GM18520 (cell line): Measurements from ENCODE around the gene SRCIN1.

Experiments
- ATAC-seq: cut with Tn5 transposase; IDR thresholded peaks from one replicate; pipeline ENCODE4 v1.9.1; 2021; ENCODE audit not compliant: unreplicated experiment

SRCIN1 gene

GRCh38 chr17:38601539-38602351, 4.0 kb downstream of the SRCIN1 start:
- no peak for ATAC-seq

GRCh38 chr17:38600906-38601305, 4.8 kb downstream of the SRCIN1 start:
- ATAC-seq: no peak

GRCh38 chr17:38600416-38600815, 5.3 kb downstream of the SRCIN1 start:
- no peak for ATAC-seq

- no peak for ATAC-seq
Measured at GRCh38 chr17:38599398-38599856, 6.3 kb downstream of the SRCIN1 start.

GRCh38 chr17:38598995-38599394, 6.8 kb downstream of the SRCIN1 start:
- no peak for ATAC-seq

GRCh38 chr17:38598536-38598935, 7.2 kb downstream of the SRCIN1 start:
- no peak for ATAC-seq

GRCh38 chr17:38597375-38597774, 8.4 kb downstream of the SRCIN1 start:
- ATAC-seq: no peak

- ATAC-seq: no peak
Measured at GRCh38 chr17:38596651-38597050, 9.1 kb downstream of the SRCIN1 start.

GRCh38 chr17:38595892-38596291, 9.9 kb downstream of the SRCIN1 start:
- no peak for ATAC-seq

- ATAC-seq: no peak
Measured at GRCh38 chr17:38594152-38594551, 11.6 kb downstream of the SRCIN1 start.

- ATAC-seq: no peak
Measured at GRCh38 chr17:38592487-38592886, 13.3 kb downstream of the SRCIN1 start.

GRCh38 chr17:38591759-38592241, 14.0 kb downstream of the SRCIN1 start:
- no peak for ATAC-seq

GRCh38 chr17:38590988-38591758, 14.6 kb downstream of the SRCIN1 start:
- ATAC-seq: no peak

- no peak for ATAC-seq
Measured at GRCh38 chr17:38589462-38590114, 16.2 kb downstream of the SRCIN1 start.

- ATAC-seq: no peak
Measured at GRCh38 chr17:38588788-38589174, 17.0 kb downstream of the SRCIN1 start.

GRCh38 chr17:38587947-38588787, 17.6 kb downstream of the SRCIN1 start:
- ATAC-seq: no peak

- no peak for ATAC-seq
Measured at GRCh38 chr17:38587203-38587602, 18.5 kb downstream of the SRCIN1 start.

- no peak for ATAC-seq
Measured at GRCh38 chr17:38586788-38587187, 19.0 kb downstream of the SRCIN1 start.

GRCh38 chr17:38585918-38586529, 19.7 kb downstream of the SRCIN1 start:
- ATAC-seq: no peak
